Measurements from ENCODE around the gene NUP37. TPM values are rescaled to one million over a fixed set of nuclear protein-coding genes. Genes with fewer than 3 reads are reported as not detected.

The NUP37 gene
- total RNA-seq, 1 donor from 2014 or later, result 20.4 TPM

DNA sequence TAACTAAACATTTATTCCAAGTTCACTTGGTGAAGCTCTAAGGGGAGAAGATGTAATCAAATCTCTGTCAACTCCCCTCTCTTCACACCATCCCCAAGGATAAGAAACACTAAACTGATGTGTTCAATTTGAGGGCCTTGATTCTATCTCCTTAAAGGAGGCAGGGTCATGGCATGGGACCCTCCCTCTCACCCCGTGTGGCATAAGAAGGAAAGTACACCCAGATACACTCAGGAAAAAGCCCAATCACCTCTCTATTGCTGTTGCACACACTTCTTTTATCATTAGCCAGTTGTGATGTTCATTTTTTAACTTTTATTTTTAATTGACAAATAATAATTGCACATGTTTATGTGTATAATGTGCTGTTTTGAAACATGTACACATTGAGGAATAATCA is 93.2 kb downstream of the NUP37 start:
- no peak for DNase-seq

DNA sequence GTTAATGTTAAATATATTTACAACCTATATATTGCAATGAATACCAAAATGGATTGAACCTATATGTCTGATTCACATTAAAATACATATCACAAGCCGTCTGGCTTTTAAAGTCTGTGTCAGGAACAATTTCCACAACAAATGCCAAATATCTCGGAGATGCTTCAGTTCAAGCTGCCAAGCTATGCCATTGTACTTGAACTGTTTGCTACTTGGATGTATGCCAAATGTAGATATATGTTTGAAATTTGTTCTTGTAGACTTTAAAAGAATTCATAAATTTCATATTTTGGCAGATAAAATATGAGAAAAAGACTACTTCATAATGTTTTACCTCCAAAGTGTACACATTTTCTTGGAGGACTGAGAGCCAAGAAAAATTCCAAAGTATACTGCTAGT is 95.1 kb downstream of the NUP37 start:
- DNase-seq, result no peak

DNA sequence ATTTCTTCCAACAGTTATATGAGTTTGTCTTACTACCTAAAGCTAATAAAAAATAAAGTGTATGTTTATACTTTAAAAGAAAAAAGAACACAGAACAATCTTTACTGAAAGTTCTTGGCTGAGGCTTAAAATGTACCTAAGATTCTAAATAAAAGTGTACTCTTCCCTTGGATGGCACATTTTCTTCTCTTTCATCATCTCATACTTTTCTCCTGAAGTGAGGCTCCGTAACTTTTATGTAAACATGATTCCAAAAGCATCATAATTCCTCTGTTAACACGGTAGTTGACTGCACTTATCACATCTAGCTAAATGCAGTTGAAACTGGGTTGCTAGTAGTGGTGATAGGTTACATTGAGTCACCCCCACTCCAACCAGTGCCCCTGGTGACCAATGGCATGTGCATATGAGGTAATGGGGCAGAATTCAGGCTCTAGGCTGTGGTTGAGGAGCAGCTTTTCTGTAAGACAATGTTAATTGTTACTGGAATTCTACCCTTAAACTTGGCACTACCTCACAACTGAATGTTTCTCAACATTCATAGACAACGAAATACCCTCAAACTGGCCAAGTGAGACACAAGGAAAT is 96.5 kb downstream of the NUP37 start:
- no peak for DNase-seq

Other genes with a start within 250 kb of the NUP37 start
- gene DRAM1, start 242.5 kb downstream of the NUP37 start, total RNA-seq, result 4.7 TPM
- gene WASHC3, start 58.1 kb downstream of the NUP37 start, total RNA-seq, result 44.2 TPM
- gene PARPBP, start 69 bp upstream of the NUP37 start, total RNA-seq, result 10.2 TPM
- not detected for gene PMCH, start 77.7 kb upstream of the NUP37 start, total RNA-seq